ENCODE data around the gene GAB2. TPM values are rescaled to one million over a fixed set of nuclear protein-coding genes. Genes with fewer than 3 reads are reported as not detected.

The GAB2 gene
- total RNA-seq, 2 experiments from 2014 or later = 1.2 to 1.3 TPM

GRCh38 chr11:78314762-78315161 lies 102.9 kb downstream of the GAB2 start:
- TF ChIP-seq CTCF (conservative IDR thresholded peaks at IDR 0.05; ENCODE audit: low read length) = no peak
- no peak for TF ChIP-seq EZH2phosphoT487 (IDR thresholded peaks at IDR 0.05; ENCODE audit: borderline replicate concordance, low read depth, low read length)
- ChIA-PET POLR2A (interaction anchor here (0.5 kb wide), 1 partner anchor 117 kb away, joined by 5 read pairs; no protein-coding TSS in a partner anchor), CTCF (ENCODE audit: unreplicated experiment) (no interaction called here)
- BruUV-seq (replicated peaks) = no TSS peak
- Histone ChIP-seq H2AFZ (ENCODE audit: low read length) (no peak overlapping the region), H3K9me2 (ENCODE audit: insufficient read depth, low read length) (no peaks in the 10 kb centered on the region), H4K20me1 (ENCODE audit: insufficient read depth, low read length) (no peaks in the 10 kb centered on the region), H3K4me1 (ENCODE audit: insufficient read depth, low read length, poor library complexity, severe bottlenecking) (no peaks in the 10 kb centered on the region), H3K4me3 (ENCODE audit: low read depth, low read length, poor library complexity, severe bottlenecking) (no peak overlapping the region), H3K9me3 (ENCODE audit: low read length) (no peaks in the 10 kb centered on the region), H3K79me2 (ENCODE audit: insufficient read depth, low read depth, low read length) (no peaks in the 10 kb centered on the region), H3K27ac (ENCODE audit: low read depth, low read length, poor library complexity, severe bottlenecking) (no peak overlapping the region), H3K36me3 (ENCODE audit: insufficient read depth, low read length) (no peaks in the 10 kb centered on the region), H3K4me2 (ENCODE audit: low read length) (no peak overlapping the region)
- intact Hi-C loops (cut with micrococcal nuclease; ENCODE audit: unreplicated experiment) = no loop called here
- DNase-seq (ENCODE audit: low spot score) = no peak

GRCh38 chr11:78313898-78314297 lies 103.7 kb downstream of the GAB2 start:
- no peaks in the 10 kb centered on the region for H4K20me1 ChIP-seq (ENCODE audit: insufficient read depth, low read length)
- no peak overlapping the region for H2AFZ ChIP-seq (ENCODE audit: low read length)
- no peaks in the 10 kb centered on the region for H3K9me2 ChIP-seq (ENCODE audit: insufficient read depth, low read length)
- intact Hi-C loops (cut with micrococcal nuclease; ENCODE audit: unreplicated experiment) = no loop called here
- no peaks in the 10 kb centered on the region for H3K4me1 ChIP-seq (ENCODE audit: insufficient read depth, low read length, poor library complexity, severe bottlenecking)
- CTCF ChIA-PET (ENCODE audit: unreplicated experiment) = no interaction called here
- H3K9me3 ChIP-seq (ENCODE audit: low read length) = no peaks in the 10 kb centered on the region
- H3K4me3 ChIP-seq (ENCODE audit: low read depth, low read length, poor library complexity, severe bottlenecking) = no peak overlapping the region
- no peaks in the 10 kb centered on the region for H3K79me2 ChIP-seq (ENCODE audit: insufficient read depth, low read depth, low read length)
- BruUV-seq (replicated peaks) = no TSS peak
- H3K4me2 ChIP-seq (ENCODE audit: low read length) = no peak overlapping the region
- TF ChIP-seq CTCF (conservative IDR thresholded peaks at IDR 0.05; ENCODE audit: low read length) (no peak), EZH2phosphoT487 (IDR thresholded peaks at IDR 0.05; ENCODE audit: borderline replicate concordance, low read depth, low read length) (no peak)
- no peak for DNase-seq (ENCODE audit: low spot score)
- H3K36me3 ChIP-seq (ENCODE audit: insufficient read depth, low read length) = no peaks in the 10 kb centered on the region
- no peak overlapping the region for H3K27ac ChIP-seq (ENCODE audit: low read depth, low read length, poor library complexity, severe bottlenecking)
- POLR2A ChIA-PET = no interaction called here

- H3K36me3 ChIP-seq (ENCODE audit: insufficient read depth, low read length) = no peaks in the 10 kb centered on the region
- POLR2A ChIA-PET = no interaction called here
- no peak overlapping the region for H3K4me3 ChIP-seq (ENCODE audit: low read depth, low read length, poor library complexity, severe bottlenecking)
- H4K20me1 ChIP-seq (ENCODE audit: insufficient read depth, low read length) = no peaks in the 10 kb centered on the region
- H3K27ac ChIP-seq (ENCODE audit: low read depth, low read length, poor library complexity, severe bottlenecking) = no peak overlapping the region
- no peaks in the 10 kb centered on the region for H3K79me2 ChIP-seq (ENCODE audit: insufficient read depth, low read depth, low read length)
- CTCF ChIA-PET (ENCODE audit: unreplicated experiment) = no interaction called here
- H3K9me2 ChIP-seq (ENCODE audit: insufficient read depth, low read length) = no peaks in the 10 kb centered on the region
- DNase-seq (ENCODE audit: low spot score) = no peak
- H3K4me2 ChIP-seq (ENCODE audit: low read length) = no peak overlapping the region
- TF ChIP-seq CTCF (conservative IDR thresholded peaks at IDR 0.05; ENCODE audit: low read length) (no peak), EZH2phosphoT487 (IDR thresholded peaks at IDR 0.05; ENCODE audit: borderline replicate concordance, low read depth, low read length) (no peak)
- no peaks in the 10 kb centered on the region for H3K9me3 ChIP-seq (ENCODE audit: low read length)
- intact Hi-C loops (cut with micrococcal nuclease; ENCODE audit: unreplicated experiment) = no loop called here
- no TSS peak for BruUV-seq (replicated peaks)
- H3K4me1 ChIP-seq (ENCODE audit: insufficient read depth, low read length, poor library complexity, severe bottlenecking) = no peaks in the 10 kb centered on the region
- no peak overlapping the region for H2AFZ ChIP-seq (ENCODE audit: low read length)
These were observed 104.3 kb downstream of the GAB2 start for GRCh38 chr11:78313181-78313795.
